Fibroblast of the conjunctiva (primary cell): ENCODE measurements around the gene MMRN1.

Experiments used
- DNase-seq: peaks from one replicate; pipeline ENCODE4 v3.0.0-alpha.2; 2010; ENCODE audit warnings: low read depth

The MMRN1 gene

GRCh38 chr4:89906777-89907521, 12.3 kb downstream of the MMRN1 start:
- no peak for DNase-seq

GRCh38 chr4:89909889-89910288, 15.2 kb downstream of the MMRN1 start:
- DNase-seq: no peak

GRCh38 chr4:89913623-89914022, 19.0 kb downstream of the MMRN1 start:
- DNase-seq: no peak

GRCh38 chr4:89914609-89915550, 20.2 kb downstream of the MMRN1 start:
- no peak for DNase-seq

GRCh38 chr4:89915937-89916336, 21.3 kb downstream of the MMRN1 start:
- no peak for DNase-seq

- DNase-seq: no peak
These were observed 28.3 kb downstream of the MMRN1 start for GRCh38 chr4:89922848-89923416.

GRCh38 chr4:89928838-89929237, 34.2 kb downstream of the MMRN1 start:
- DNase-seq: no peak

- no peak for DNase-seq
These were observed 34.9 kb downstream of the MMRN1 start for GRCh38 chr4:89929425-89930159.

GRCh38 chr4:89939546-89939945, 44.9 kb downstream of the MMRN1 start:
- no peak for DNase-seq

GRCh38 chr4:89939994-89940393, 45.3 kb downstream of the MMRN1 start:
- DNase-seq: peak; percentile 2

GRCh38 chr4:89942811-89943210, 48.2 kb downstream of the MMRN1 start:
- DNase-seq: no peak

- DNase-seq: no peak
These were observed 55.2 kb downstream of the MMRN1 start for GRCh38 chr4:89949782-89950387.

GRCh38 chr4:89952458-89952857, 57.8 kb downstream of the MMRN1 start:
- no peak for DNase-seq

GRCh38 chr4:89954906-89955695, 60.4 kb downstream of the MMRN1 start:
- DNase-seq: no peak

GRCh38 chr4:89957046-89957926, 62.6 kb downstream of the MMRN1 start:
- DNase-seq: no peak

GRCh38 chr4:89981789-89982334, 87.2 kb downstream of the MMRN1 start:
- DNase-seq: no peak

- no peak for DNase-seq
These were observed 93.6 kb downstream of the MMRN1 start for GRCh38 chr4:89988268-89988667.

- DNase-seq: no peak
These were observed 98.1 kb downstream of the MMRN1 start for GRCh38 chr4:89992744-89993143.

GRCh38 chr4:89994176-89994873, 99.7 kb downstream of the MMRN1 start:
- no peak for DNase-seq
